ENCODE data around the gene CES3.

- TF ChIP-seq CTCF (IDR thresholded peaks at IDR 0.05; ENCODE audit: extremely low read depth in 1 of 2, insufficient read depth in 1 of 2, low read depth in 1 of 2, low read length in 2 of 2) (peak; percentile 36 to 44), POLR2AphosphoS5 (IDR thresholded peaks at IDR 0.05; ENCODE audit: insufficient read depth, low read depth, low read length) (no peak), JUN (IDR thresholded peaks at IDR 0.05; ENCODE audit: borderline replicate concordance, insufficient read depth, insufficient read length, low read depth) (no peak), POLR2A (IDR thresholded peaks at IDR 0.05; ENCODE audit: low read depth, low read length) (no peak), EZH2 (IDR thresholded peaks at IDR 0.05; ENCODE audit: borderline replicate concordance, low read depth, low read length, severe bottlenecking) (no peak), FOS (IDR thresholded peaks at IDR 0.05; ENCODE audit: borderline replicate concordance, insufficient read depth, low read length) (no peak), MAX (IDR thresholded peaks at IDR 0.05; ENCODE audit: insufficient read depth, insufficient read length) (no peak), GATA2 (IDR thresholded peaks at IDR 0.05; ENCODE audit: insufficient read depth, insufficient read length, low read depth, low read length) (no peak)
Measured at GRCh38 chr16:66924527-66925321, 36.3 kb upstream of the CES3 start.

Measured in endothelial cell of umbilical vein (primary cell).